ENCODE measurements around the gene C1orf159. TPM values are rescaled to one million over a fixed set of nuclear protein-coding genes. Genes with fewer than 3 reads are reported as not detected.

The C1orf159 gene
- total and polyA plus RNA-seq, 9 of the 15 experiments (the other 6 are each of a cell fraction or from before 2014, with no cell fraction given), result 0.28 to 54.9 (median 10.6) TPM

DNA sequence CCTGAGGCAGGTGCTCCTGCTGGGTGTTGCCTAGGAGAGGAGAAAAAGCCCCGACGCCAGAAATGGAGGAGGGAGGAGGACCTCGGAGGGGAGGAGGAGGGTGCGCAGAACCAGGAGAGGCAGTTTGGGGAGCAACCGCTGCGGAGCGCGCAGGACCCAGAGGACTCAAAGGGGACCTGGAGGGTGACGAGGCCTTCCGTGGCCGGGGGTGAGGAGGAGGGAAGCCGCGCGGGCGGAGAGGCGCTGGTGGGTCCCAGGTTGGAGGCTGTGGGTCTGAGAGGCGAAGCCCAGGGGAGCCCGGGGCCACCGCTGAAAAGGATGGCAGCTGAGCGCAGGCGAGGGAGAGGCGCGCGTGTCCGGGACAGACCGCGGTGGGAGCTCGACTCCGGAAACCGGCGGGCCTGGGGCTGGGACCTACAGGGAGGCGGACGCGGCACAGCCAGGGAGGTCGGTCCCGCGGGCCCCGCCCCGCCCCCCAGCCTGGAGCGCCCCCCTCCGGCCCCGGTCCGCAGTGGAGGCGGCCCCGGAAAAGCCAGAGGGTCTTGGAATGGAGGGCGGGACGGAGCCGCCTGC is 56.9 kb downstream of the C1orf159 start (continued):
- TF ChIP-seq MYBL2 (IDR thresholded peaks at IDR 0.05; ENCODE audit: low read depth) (no peak), MYBL2 (CRISPR knock-in tag; IDR thresholded peaks at IDR 0.05; ENCODE audit: borderline replicate concordance) (no peak), SRSF1 (IDR thresholded peaks at IDR 0.05; ENCODE audit: low read depth, low read length) (no peak), KLF16 (IDR thresholded peaks at IDR 0.05) (no peak), FOXJ2 (tag; IDR thresholded peaks at IDR 0.05) (no peak), ZBTB7A (IDR thresholded peaks at IDR 0.05; ENCODE audit: borderline replicate concordance, control insufficient read depth, low read depth, low read length) (0 out of 2 replicates have a peak, but pooled peaks have one; percentile 70), DEAF1 (CRISPR knock-in tag; IDR thresholded peaks at IDR 0.05) (no peak), ZNF551 (CRISPR knock-in tag; IDR thresholded peaks at IDR 0.05) (no peak), MEIS2 (IDR thresholded peaks at IDR 0.05; ENCODE audit: partially characterized antibody) (no peak), KDM5B (IDR thresholded peaks at IDR 0.05; ENCODE audit: insufficient replicate concordance, low read depth, low read length) (peak; percentile 71), ZFPM2 (CRISPR knock-in tag; IDR thresholded peaks at IDR 0.05) (no peak), ZNF217 (CRISPR knock-in tag; IDR thresholded peaks at IDR 0.05) (no peak), JUNB (CRISPR knock-in tag; conservative IDR thresholded peaks at IDR 0.05) (no peak), NFATC3 (IDR thresholded peaks at IDR 0.05) (no peak), SIN3A (IDR thresholded peaks at IDR 0.05; ENCODE audit: borderline replicate concordance in 2 of 2, control insufficient read depth in 1 of 2, low read depth in 2 of 2, low read length in 2 of 2) (no peak; a peak in 1 of 4 replicates), MCM7 (IDR thresholded peaks at IDR 0.05) (no peak), ETV1 (tag; conservative IDR thresholded peaks at IDR 0.05; ENCODE audit: low read depth) (peak; percentile 46; the same call in 1 of the 2 replicates)
- TF ChIP-seq, protein P1, sequence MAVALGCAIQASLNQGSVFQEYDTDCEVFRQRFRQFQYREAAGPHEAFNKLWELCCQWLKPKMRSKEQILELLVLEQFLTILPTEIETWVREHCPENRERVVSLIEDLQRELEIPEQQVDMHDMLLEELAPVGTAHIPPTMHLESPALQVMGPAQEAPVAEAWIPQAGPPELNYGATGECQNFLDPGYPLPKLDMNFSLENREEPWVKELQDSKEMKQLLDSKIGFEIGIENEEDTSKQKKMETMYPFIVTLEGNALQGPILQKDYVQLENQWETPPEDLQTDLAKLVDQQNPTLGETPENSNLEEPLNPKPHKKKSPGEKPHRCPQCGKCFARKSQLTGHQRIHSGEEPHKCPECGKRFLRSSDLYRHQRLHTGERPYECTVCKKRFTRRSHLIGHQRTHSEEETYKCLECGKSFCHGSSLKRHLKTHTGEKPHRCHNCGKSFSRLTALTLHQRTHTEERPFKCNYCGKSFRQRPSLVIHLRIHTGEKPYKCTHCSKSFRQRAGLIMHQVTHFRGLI (CRISPR knock-in tag; IDR thresholded peaks at IDR 0.05), result no peak
- TF ChIP-seq, protein P2, sequence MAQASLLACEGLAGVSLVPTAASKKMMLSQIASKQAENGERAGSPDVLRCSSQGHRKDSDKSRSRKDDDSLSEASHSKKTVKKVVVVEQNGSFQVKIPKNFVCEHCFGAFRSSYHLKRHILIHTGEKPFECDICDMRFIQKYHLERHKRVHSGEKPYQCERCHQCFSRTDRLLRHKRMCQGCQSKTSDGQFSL (CRISPR knock-in tag; IDR thresholded peaks at IDR 0.05), result no peak
- TF ChIP-seq, protein P2 (tag; IDR thresholded peaks at IDR 0.05), result no peak
- TF ChIP-seq, protein P3, sequence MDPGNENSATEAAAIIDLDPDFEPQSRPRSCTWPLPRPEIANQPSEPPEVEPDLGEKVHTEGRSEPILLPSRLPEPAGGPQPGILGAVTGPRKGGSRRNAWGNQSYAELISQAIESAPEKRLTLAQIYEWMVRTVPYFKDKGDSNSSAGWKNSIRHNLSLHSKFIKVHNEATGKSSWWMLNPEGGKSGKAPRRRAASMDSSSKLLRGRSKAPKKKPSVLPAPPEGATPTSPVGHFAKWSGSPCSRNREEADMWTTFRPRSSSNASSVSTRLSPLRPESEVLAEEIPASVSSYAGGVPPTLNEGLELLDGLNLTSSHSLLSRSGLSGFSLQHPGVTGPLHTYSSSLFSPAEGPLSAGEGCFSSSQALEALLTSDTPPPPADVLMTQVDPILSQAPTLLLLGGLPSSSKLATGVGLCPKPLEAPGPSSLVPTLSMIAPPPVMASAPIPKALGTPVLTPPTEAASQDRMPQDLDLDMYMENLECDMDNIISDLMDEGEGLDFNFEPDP (CRISPR knock-in tag; IDR thresholded peaks at IDR 0.05), result no peak
